Skin epidermis (tissue), 12 donors: ENCODE results near the gene PLXNB1.

Experiments
- H3K27ac ChIP-seq, 21 experiments: fragments of 200-600 bp; sonication (generic) in 11 of 21; one replicate each; pipeline ENCODE4 v1.5.0; 2020; ENCODE audit warnings: mild to moderate bottlenecking in 3 of 21, inconsistent platforms in 2 of 21, moderate library complexity in 2 of 21
- H3K4me3 ChIP-seq, 7 experiments: fragments of 200-600 bp; sonication (generic) in 2 of 7; one replicate each; pipeline ENCODE4 v1.5.0; 2020; ENCODE audit warnings: inconsistent platforms in 2 of 7, mild to moderate bottlenecking in 2 of 7, moderate library complexity in 1 of 7

PLXNB1 gene

DNA sequence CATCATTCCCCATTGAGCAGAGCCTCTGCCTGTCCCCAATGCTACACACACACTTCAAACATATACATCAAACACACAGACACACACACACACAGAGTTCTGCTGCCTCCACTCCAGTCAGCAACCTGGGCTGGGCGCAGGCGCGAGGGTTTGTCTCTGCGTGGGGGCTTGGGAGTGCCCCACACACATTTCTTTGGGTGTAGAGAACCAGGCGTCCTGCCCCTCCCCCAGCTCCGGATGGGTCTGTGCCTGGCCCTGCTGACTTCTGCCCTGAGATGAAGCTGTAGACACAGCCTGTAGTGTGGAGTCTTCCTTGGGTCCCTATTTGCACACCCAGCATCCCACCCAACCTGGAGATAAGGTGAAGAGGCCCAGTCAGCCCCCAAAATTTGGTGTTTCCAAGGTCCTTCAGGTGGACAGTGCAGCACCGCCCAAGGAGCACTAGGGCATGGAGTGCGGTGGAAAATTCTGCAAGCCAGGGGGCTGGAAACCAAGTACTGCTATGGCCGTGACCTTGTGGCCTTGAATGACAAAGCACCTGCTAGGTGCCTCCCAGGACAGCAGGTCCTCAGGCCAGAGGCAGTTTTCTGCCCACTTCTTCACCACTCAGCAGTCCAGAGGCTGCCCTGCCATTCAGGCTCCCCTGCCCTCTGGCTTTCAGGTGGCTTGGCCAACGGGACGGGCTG, 31.0 kb downstream of the PLXNB1 start:
- peak overlapping the region in 5 of 21 experiments; percentile 14 to 57 (median 37) for H3K27ac ChIP-seq

GRCh38 chr3:48397767-48398681, 31.9 kb downstream of the PLXNB1 start:
- no peak overlapping the region for H3K27ac ChIP-seq
- no peak overlapping the region for H3K4me3 ChIP-seq

More for the DNA sequence above, 31.0 kb downstream of the PLXNB1 start:
- H3K4me3 ChIP-seq = no peak overlapping the region

DNA sequence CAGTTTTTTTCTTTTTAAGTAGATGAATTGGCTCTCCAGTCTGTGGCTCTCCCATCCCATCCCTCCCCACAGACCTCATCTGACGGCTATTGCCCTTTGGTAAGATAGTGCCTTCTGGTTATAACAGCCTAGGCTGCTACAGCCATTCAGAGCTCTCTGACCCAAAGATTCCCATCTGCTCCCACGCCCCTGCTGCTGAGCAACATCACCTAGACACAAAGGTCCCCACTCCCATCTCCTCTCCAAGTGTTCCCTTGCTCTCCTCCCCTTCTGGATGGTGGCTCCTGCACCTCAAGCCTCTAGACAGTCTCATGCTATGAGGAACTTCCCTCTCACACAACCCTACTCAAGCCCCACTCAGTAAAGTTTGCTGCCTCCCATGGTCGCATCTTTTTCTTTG, 34.2 kb downstream of the PLXNB1 start:
- H3K27ac ChIP-seq = no peak overlapping the region

GRCh38 chr3:48394391-48394790, 35.5 kb downstream of the PLXNB1 start:
- Histone ChIP-seq H3K27ac (no peak overlapping the region), H3K4me3 (no peak overlapping the region)

More for the DNA sequence above, 34.2 kb downstream of the PLXNB1 start:
- no peak overlapping the region for H3K4me3 ChIP-seq

- Histone ChIP-seq H3K4me3 (no peak overlapping the region), H3K27ac (no peak overlapping the region)
These were observed 40.9 kb downstream of the PLXNB1 start for GRCh38 chr3:48388966-48389365.

GRCh38 chr3:48387634-48388033, 42.3 kb downstream of the PLXNB1 start:
- H3K4me3 ChIP-seq = no peak overlapping the region
- no peak overlapping the region for H3K27ac ChIP-seq

- H3K27ac ChIP-seq = no peak overlapping the region
- H3K4me3 ChIP-seq = no peak overlapping the region
These were observed 56.9 kb downstream of the PLXNB1 start for GRCh38 chr3:48372862-48373435.

GRCh38 chr3:48372377-48372770, 57.5 kb downstream of the PLXNB1 start:
- Histone ChIP-seq H3K4me3 (no peak overlapping the region), H3K27ac (no peak overlapping the region)

- no peak within 1 kb of the TSS for H3K4me3 ChIP-seq
- H3K27ac ChIP-seq = no peak within 1 kb of the TSS
These were observed 58.1 kb downstream of the PLXNB1 start, which contains the start of gene FBXW12 for GRCh38 chr3:48371651-48372376. Gene FBXW12 (plus strand): TSS chr3:48372219. CDS start chr3:48372768, 549 bp downstream.

DNA sequence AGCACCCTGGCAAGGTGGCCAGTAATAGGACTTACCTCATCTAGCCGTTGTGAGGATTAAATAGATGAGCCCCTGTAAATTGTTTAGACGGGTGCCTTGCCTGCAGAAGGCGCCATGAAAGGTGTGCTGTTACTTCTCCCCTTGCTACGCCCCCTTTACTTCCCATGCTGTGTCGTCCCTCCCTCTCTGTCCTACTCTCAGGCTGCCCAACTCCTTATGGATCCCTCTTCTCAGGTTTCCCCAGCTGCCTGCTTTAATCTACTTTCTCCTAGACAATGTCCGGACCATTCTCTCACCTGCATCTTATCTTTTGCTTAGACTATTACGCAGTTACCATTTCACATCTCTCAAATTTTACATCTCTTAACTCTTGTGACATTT, 59.6 kb downstream of the PLXNB1 start:
- H3K4me3 ChIP-seq = no peak overlapping the region
- no peak overlapping the region for H3K27ac ChIP-seq

DNA sequence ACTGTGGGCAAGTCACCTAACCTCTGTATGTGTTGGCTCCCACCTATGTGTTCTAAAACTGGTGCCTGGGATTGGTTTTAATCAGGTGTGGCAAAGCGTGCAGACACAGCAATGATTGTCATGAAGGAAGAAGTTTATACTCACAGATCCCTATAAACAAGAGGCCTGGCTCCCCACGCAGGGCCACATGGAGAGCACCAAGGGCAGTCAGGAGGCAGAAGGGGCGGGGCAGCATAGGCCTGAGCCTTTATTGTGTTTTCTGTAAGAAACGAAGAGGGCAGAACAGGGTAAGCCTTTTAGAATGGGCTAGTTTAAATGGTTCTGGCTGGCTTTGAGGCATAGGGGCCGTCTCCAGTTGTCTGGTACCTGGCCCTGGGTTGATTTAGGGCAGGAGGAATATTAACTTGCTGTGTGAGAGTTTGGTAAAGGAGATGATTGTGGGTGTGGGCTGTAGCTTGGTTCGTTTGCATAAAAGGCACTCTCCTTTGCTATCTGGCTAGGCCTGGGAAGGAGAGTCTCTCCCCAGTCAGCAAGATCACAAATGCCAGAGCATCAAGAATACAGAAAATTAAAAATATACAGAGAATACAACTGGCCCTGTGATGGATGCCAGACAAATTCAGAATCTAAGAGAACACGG, 60.1 kb downstream of the PLXNB1 start:
- H3K4me3 ChIP-seq = no peak overlapping the region
- H3K27ac ChIP-seq = no peak overlapping the region

DNA sequence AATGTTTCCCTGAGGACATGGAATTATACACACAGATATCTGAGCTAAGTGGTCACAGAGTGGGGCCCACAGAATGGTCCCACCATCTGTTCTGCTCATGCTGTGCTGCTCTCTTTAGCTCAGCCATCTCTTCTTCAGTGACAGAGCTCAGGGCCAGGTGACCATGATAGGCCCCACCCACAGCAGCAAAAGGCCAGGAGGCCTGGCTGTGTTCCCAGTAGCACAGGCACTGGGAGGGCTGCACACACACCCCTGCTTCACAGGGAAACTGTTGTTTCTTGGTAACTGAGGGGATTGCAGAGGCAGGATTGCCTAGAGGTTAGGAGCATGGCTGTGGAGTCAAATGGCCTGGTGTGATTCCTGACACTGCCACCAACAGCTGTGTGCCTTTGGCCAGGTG, 62.7 kb downstream of the PLXNB1 start:
- Histone ChIP-seq H3K4me3 (no peak overlapping the region), H3K27ac (no peak overlapping the region)

DNA sequence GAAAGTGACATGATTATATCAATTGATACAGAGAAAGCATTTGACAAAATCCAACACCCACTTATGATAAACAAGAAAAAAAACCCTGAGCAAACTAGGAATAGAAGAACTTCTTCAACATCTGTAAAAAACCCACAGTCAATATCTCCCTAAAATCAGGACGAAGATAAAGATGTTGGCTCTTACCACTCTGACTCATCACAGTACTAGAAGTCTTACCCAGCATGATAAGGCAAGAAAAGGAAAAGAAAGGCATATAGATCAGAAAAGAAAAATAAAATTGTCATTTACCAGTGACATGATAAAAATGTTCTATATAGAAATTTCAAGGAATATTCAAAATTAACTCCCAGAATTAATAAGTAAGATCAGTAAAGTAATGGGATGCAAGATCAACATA, 65.0 kb downstream of the PLXNB1 start:
- Histone ChIP-seq H3K4me3 (no peak overlapping the region), H3K27ac (no peak overlapping the region)

GRCh38 chr3:48361928-48362327, 68.0 kb downstream of the PLXNB1 start:
- Histone ChIP-seq H3K4me3 (no peak overlapping the region), H3K27ac (no peak overlapping the region)

DNA sequence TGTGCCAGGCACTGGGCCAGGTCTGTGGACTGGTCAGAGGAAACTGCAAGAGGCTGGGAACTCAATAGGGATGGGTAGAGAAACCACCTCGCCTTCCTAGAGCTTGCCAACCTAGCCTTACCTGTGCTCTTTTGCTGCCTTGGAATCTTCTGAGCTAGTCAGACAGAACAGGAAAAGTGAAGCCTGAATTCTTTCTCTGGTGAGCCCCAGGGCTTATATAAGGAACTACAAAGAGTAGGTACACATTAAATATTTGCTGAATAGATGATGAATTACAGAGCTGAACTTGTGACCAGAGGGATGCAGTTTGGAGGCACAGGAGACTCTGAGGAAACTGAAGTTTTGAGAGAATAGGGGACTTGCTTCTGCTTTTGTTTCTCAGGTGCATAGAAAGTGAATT, 73.5 kb downstream of the PLXNB1 start:
- H3K27ac ChIP-seq = no peak overlapping the region
- H3K4me3 ChIP-seq = no peak overlapping the region

DNA sequence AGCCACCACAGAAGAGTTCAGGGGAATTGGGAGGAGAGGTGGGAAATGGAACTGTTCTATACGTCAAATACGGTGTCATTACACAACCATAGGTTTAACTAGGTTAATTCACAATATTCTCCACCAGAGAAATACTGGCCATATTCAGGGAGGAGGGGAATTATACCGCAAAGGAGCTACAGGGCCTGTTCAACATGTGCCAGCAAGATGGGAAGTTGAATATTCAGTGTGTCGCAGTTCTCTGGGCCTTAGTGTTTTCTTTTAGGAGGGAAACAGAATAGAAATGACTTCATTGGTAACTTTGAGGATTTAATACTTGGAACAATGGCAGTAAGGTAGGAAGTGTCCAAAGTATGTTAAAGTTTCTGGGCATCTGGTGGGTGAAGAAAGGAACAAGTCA, 75.9 kb downstream of the PLXNB1 start:
- Histone ChIP-seq H3K4me3 (no peak overlapping the region), H3K27ac (peak overlapping the region in 1 of 21 experiments; percentile 35)
